ENCODE data around the gene POLDIP2.

GRCh38 chr17:28366605-28367004, 9.3 kb upstream of the POLDIP2 start:
- TF ChIP-seq POLR2A (IDR thresholded peaks at IDR 0.05; ENCODE audit: low read depth, low read length), result no peak
- TF ChIP-seq MYC (IDR thresholded peaks at IDR 0.05; ENCODE audit: low read depth, low read length), result no peak
- TF ChIP-seq JUN (IDR thresholded peaks at IDR 0.05; ENCODE audit: borderline replicate concordance, insufficient read depth, insufficient read length, low read depth), result no peak
- TF ChIP-seq CTCF (IDR thresholded peaks at IDR 0.05; ENCODE audit: extremely low read depth in 1 of 2, insufficient read depth in 1 of 2, low read depth in 1 of 2, low read length in 2 of 2), result no peak
- TF ChIP-seq MAX (IDR thresholded peaks at IDR 0.05; ENCODE audit: insufficient read depth, insufficient read length), result no peak
- TF ChIP-seq POLR2AphosphoS5 (IDR thresholded peaks at IDR 0.05; ENCODE audit: insufficient read depth, low read depth, low read length), result no peak
- no peak for TF ChIP-seq EZH2 (IDR thresholded peaks at IDR 0.05; ENCODE audit: borderline replicate concordance, low read depth, low read length, severe bottlenecking)
- TF ChIP-seq FOS (IDR thresholded peaks at IDR 0.05; ENCODE audit: borderline replicate concordance, insufficient read depth, low read length), result no peak
- no peak for TF ChIP-seq GATA2 (IDR thresholded peaks at IDR 0.05; ENCODE audit: insufficient read depth, insufficient read length, low read depth, low read length)

Measured in endothelial cell of umbilical vein (primary cell).